GM18505 (cell line): ENCODE data around the gene SRGAP3.

ENCODE experiments used
- ATAC-seq: cut with Tn5 transposase; IDR thresholded peaks from one replicate; pipeline ENCODE4 v1.9.1; 2021; ENCODE audit not compliant: unreplicated experiment
- POLR2A ChIP-seq: IDR thresholded peaks from 4 replicates; pipeline ENCODE4 v1.6.1; 2011; ENCODE audit warnings: borderline replicate concordance; ENCODE audit not compliant: insufficient read depth, insufficient read length; ENCODE audit errors: extremely low read depth

SRGAP3 gene

DNA sequence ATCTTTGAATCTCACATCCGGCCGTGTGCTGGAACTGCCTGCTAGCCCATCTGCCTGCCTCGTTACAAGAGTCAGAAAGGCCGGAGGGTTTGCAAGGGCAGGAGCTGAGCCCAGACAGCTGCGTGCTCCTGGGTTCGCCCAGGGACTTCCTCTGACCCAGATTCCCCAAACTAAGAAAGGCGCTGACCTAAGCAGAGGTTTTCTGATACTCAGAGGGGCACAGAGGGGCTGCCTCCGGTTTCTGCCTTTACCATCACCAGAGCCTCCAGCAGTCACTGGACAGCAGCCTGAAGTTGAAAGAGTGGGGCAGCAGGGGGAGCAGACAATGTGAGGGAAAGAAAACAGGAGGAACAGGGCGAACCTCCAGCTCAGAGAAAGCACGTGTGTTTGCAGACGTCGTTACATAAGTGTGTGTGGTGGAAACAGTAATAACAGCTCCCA is 252.7 kb downstream of the SRGAP3 start:
- TF ChIP-seq POLR2A: no peak
- ATAC-seq: no peak

DNA sequence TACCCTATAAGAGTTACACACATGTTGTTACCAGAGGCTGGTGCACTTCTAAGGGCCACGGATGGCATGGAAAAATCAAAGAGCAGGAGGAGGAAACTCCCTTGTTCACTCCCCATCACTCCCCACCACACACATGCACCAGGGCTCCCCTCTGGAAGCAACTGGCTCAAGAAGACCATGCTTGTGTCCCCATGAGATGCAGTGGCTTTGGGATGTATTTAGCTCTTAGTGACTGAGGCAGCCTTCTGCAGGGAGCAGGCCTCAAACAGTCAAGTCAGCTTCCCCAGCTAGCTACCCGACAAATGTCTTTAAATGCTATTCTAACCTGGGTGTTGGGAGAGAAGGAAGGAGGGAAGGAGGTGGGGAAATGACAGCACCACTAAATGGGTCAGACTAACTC is 253.2 kb downstream of the SRGAP3 start:
- no peak for TF ChIP-seq POLR2A

DNA sequence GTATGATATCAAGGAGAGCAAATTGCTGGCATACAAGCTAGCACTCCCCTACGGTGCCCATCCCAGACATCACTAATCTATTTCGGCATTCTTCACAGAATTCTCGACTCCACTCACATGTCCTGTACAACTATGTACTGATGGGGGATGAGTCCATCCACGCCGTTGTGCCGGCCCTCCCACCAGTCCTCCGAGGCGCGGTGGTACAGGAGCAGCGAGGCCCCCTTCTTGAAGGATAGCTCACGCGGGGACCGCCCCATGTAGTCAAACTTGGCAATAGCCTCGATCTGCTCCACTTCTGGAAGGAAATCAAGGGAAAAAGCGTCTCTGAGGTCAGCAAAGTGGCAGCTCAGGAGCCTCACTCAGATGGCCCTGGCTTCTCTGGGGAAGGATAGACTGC is 255.2 kb downstream of the SRGAP3 start:
- no peak for TF ChIP-seq POLR2A
- no peak for ATAC-seq

More for the DNA sequence above, 253.2 kb downstream of the SRGAP3 start:
- ATAC-seq: no peak

DNA sequence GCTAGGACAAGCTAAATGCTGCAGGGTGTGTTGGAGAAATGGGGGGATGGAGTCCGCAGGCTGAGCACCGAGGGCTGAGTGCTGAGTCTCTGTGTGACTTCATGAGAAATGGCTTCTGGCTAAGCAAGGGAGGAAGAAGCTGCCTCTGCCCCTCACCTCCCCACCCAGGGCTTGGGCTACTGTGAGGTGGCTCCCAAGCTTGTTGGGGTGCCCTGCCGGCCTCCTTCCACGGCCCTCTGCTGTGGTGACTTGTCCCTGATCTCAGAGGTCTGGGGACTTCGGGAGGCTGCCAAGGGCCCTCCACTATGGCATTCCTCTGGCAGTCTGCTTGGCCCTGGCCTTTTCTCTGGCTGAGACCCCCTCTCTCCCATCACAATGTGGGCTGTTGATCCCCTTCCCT is 256.1 kb downstream of the SRGAP3 start:
- no peak for ATAC-seq
- TF ChIP-seq POLR2A: no peak

DNA sequence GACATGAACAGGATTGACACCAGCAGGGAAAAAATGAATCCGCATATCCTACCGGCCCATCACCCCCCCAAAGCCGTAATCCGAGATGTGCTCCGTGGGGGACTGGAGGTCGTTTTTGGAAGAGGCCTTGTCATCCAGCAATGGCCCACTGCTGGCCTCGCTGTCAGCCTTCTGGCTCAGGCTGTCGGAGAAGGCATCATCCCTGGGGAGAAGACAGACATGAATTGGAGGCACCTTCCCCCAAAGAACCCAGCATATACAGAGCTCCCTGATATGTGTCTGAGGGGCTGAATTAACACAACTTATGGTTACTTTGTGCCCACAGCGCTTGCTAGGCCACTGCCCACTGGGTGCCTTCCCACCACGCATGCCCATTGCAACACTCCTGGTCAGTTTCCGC is 256.6 kb downstream of the SRGAP3 start:
- no peak for ATAC-seq
- no peak for TF ChIP-seq POLR2A

DNA sequence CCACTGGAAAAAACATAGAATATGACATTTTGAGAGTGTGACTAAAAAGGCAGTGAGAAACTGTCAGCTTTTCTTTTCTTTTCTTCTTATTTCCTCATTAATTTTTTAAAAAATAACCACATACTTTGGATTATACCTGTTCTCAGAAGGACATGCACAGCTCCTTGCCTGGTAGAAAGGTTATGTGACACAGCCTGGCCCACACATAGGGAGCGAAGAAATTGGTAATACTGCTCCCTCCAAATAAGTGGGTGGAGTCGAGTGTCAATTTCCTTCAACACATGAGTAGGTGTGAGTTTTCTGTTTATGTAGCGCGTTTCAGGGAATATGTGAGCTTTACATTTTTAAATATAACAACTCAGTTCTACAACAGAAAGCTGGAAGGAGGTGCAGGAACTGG is 257.2 kb downstream of the SRGAP3 start:
- TF ChIP-seq POLR2A: no peak
- ATAC-seq: no peak

DNA sequence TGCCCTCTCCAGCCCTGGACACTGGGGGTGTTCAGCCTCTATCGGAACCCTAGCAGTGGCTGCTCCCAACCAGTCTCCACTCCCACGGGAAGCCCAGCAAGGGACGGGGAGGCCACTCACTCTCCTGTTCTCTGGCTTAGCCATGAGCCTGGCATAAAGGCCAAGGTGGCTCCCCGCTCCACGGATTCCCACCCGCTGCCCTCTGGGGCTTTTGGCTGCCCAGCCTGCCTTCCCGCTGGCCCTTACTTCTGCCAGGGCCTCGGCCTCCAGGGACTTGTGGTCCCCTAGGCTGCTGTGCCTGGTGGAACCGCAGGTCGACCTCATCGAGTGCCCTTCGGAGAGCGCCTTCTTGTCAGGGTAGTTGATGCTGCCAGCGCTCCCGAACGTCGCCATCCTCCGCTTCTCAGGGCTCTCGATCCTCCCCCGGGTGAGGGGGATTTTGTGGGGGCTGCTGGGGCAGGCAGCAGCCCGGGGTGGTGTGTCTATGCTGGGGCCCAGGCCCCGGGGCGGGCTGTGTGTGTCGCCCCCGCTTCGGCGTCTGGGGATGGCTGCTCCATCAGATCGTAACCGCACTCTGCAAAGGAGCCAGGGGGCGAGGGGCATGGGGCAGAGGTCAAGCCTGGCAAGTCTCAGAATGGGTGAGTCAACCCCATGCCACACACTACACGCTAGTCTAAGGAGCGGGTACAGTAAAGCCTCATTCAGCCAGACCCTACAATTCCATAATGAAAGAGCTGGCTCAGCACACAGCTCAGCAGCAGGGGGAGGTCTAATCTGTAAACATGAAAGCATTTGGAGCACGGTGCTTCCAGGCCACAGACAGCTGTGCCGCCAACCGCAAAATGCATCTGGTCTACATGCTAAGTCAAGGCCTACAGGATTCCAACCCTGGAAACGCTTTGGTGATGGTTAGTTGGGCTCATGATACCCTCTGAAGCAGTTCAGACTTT is 258.9 kb downstream of the SRGAP3 start:
- TF ChIP-seq POLR2A: no peak
- no peak for ATAC-seq

DNA sequence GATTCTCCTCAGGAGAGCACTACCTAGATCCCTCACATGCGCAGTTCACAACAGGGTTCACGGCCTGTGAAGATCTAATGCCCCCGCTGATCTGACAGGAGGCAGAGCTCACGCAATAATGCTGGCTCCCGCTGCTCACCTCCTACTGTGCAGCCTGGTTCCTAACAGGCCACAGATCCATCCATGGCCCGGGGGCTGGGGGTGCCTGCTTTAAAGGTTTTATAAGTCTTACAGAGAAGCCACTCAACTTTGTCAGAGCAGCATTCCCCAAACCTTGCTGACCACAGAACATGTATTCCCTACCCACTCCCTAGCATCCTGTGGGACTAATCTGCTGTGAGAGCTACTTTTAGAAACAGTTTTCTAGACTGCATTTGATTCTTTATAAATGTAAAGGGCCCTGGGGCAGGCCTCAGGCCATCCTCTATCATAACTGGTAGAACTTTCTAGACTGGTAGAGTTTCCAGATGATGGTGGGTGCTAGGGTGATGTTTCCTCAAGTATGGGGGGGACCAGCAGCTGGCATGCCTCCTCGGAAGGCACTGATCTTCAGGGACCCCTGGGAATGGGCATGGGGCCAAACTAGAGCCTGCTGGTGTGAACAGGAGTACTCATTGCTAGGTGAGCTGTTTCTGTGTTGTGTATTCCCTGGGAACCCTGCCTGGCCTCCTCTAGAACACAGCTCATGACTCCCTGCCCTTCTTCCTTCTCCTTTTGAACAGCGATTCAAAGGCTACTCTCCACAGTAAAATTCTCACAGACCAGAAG is 260.5 kb downstream of the SRGAP3 start:
- no peak for TF ChIP-seq POLR2A
- no peak for ATAC-seq

DNA sequence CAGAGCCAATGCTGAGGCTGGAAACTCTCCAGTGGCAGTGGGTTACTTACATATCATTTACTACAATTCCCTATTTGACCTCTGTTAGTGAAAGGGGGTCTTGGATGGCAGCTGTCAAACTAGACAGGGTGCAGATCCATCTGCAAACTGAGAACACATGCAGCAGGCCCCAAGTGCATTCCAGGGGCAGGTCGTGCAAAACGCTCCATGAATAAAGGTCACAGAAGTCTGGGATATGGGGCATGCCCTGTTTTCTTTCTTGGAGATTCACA is 261.1 kb downstream of the SRGAP3 start:
- TF ChIP-seq POLR2A: no peak
- no peak for ATAC-seq

DNA sequence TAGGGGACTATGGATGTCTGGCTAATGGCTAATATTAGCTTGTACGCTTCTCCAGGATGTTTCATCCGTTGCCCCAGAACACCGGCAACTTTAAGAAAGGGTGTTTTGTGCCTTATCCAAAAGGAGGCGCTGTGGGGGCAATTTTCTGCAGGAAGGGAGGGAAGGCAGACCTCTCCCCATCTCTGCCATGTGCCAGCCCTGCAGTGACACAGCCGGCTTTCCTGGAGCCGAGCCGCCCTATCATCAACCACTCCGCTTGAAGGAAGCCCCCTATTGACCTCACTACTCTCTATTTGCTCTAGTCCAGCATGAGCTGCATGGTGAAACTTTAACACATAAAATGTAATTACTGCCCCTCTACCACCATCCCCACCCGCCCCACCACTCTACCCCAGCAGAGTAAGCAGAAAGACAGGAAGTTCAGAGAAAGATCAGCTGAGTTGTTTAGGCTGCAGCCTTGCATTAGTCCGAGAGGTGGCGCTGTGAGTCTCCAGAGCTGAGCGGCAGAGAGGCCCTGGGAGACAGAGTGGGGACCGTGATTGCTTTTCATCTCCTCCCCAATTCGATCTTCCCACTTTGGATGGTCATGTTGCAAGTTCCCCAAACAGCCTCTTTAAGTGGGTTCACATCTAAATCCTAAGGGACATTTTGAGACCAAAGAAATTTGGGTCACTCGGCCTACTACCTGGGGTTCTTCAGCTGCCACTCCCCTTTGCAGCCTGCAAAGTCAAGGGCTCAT is 261.6 kb downstream of the SRGAP3 start:
- TF ChIP-seq POLR2A: no peak
- ATAC-seq: peak; percentile 59

DNA sequence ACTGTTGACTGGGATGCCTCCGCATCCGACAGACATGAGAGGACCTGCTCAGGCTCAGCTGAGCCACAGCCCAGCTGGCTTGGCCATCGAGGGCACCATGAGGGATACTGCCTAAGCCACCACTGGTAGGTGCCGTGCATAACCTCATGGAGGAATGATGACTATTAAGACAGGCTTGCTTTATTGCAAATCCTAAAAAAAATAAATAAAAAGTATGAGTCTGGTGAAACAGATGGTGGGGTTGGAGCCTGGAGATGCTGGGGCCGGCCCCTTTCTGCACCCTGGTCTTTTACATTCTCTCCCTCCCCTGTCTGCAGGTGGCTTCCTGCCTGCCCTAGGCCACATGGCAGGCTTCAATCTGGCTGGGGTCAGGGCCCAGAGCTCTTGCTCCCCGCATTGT is 262.2 kb downstream of the SRGAP3 start:
- TF ChIP-seq POLR2A: no peak
- no peak for ATAC-seq

DNA sequence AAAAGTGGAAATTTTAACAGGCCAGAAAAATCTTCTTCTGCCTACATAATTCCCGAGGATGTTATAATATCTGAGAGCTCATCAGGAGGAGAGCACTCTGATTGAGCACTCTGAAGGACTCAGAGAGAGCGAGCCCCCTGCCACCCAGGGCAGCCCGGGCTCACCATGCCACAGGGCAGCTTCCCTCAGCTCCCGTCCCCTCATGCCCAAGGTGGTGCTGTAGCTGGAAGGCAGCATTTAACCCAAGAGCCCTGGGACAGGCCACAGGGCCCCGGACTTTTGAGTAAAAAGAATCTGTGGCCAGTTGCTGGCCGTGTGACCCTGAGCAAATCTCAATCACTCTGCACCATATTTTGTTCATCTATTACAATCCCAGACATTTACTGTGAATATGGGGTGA is 262.7 kb downstream of the SRGAP3 start:
- TF ChIP-seq POLR2A: no peak
- no peak for ATAC-seq

DNA sequence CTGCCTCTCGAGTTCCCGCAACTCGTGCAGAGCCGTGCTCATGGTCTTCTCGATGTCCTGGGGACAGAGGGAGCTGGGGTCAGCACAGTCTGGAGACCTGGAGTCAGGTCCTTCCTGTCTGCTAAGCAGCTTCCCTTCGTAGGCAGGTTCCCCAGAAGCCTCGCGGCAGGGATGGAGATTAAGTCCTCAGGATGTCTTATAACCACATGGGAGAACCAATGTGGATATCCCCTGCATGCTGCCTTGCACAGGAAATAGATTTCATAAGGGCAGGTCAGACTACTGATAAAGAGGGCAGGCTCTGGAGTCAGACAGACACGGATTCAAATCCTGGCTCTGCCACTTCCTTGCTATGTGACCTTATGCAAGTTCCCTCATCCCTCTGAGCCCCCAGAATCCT is 263.6 kb downstream of the SRGAP3 start:
- ATAC-seq: no peak

More for the DNA sequence above, 263.6 kb downstream of the SRGAP3 start:
- no peak for TF ChIP-seq POLR2A
